H1 (cell line): ENCODE data around the gene PRSS48. TPM values are rescaled to one million over a fixed set of nuclear protein-coding genes. Genes with fewer than 3 reads are reported as not detected.

Experiments used
- CTCF ChIA-PET: fragments of 300-600 bp; sonication (Branson Sonifier 250); formaldehyde crosslinking; loops from one replicate; lab custom pipeline; 2021; ENCODE audit not compliant: partially characterized antibody; lab: Charles Lee
- POLR2A ChIA-PET: fragments of 300-600 bp; sonication (Branson Sonifier 250); formaldehyde crosslinking; loops from one replicate; lab custom pipeline; 2021; ENCODE audit warnings: inconsistent platforms; ENCODE audit not compliant: partially characterized antibody; lab: Charles Lee
- DNase-seq, 2 experiments: peaks; one replicate each; pipeline versions ENCODE4 v3.0.0 to v3.0.0-alpha.2; 2010 to 2022; ENCODE audit warnings: low spot score in 2 of 2, low read depth in 1 of 2, mixed read lengths in 1 of 2
- FAIRE-seq: peaks from 2 replicates; lab custom pipeline; 2011; peaks lifted over from hg19 to GRCh38; lab: Jason Lieb, UNC
- H2AFZ ChIP-seq: 2 replicates; pipeline ENCODE4 v1.8.1; 2012; ENCODE audit warnings: low read length, inconsistent platforms
- H2AK5ac ChIP-seq: 2 replicates; pipeline ENCODE4 v1.6.1; 2013; ENCODE audit warnings: low read depth, low read length
- H2BK120ac ChIP-seq: replicated peaks from 2 replicates; pipeline ENCODE3; 2013; ENCODE audit warnings: low read depth, low read length, inconsistent platforms
- H2BK12ac ChIP-seq: 2 replicates; pipeline ENCODE4 v1.6.1; 2013; ENCODE audit warnings: low read depth, low read length
- H2BK15ac ChIP-seq: 2 replicates; pipeline ENCODE4 v1.6.1; 2013; ENCODE audit warnings: low read length
- H2BK20ac ChIP-seq: 2 replicates; pipeline ENCODE4 v1.6.1; 2013; ENCODE audit warnings: low read length
- H2BK5ac ChIP-seq: 2 replicates; pipeline ENCODE4 v1.6.1; 2013; ENCODE audit warnings: low read depth, low read length
- H3K14ac ChIP-seq: 2 replicates; pipeline ENCODE4 v1.6.1; 2013; ENCODE audit warnings: inconsistent platforms; ENCODE audit not compliant: insufficient read length
- H3K18ac ChIP-seq: 2 replicates; pipeline ENCODE4 v1.6.1; 2013; ENCODE audit warnings: low read length; ENCODE audit errors: extremely low read depth
- H3K23ac ChIP-seq: 2 replicates; pipeline ENCODE4 v1.6.1; 2013; ENCODE audit warnings: inconsistent platforms; ENCODE audit not compliant: insufficient read length
- H3K23me2 ChIP-seq: 2 replicates; pipeline ENCODE4 v1.6.1; 2013; ENCODE audit warnings: low read depth, low read length
- H3K27ac ChIP-seq: 2 replicates; pipeline ENCODE4 v1.6.1; 2011; ENCODE audit warnings: low read depth, low read length, inconsistent platforms
- H3K27me3 ChIP-seq, 4 experiments: replicated peaks in 1 of 4; 1 replicate in 1 of 4; 2 replicates in 3 of 4; pipeline versions ENCODE4 v1.6.1 to v1.8.1; 2011 to 2013; ENCODE audit warnings: low read length in 3 of 4, mild to moderate bottlenecking in 3 of 4, inconsistent platforms in 2 of 4, mixed read lengths in 2 of 4, moderate library complexity in 1 of 4; ENCODE audit not compliant: control insufficient read depth in 3 of 4, insufficient read depth in 3 of 4; ENCODE audit errors: extremely low read depth in 1 of 4
- H3K36me3 ChIP-seq, 4 experiments: 2 replicates each; pipeline versions ENCODE4 v1.6.1 to v1.8.1; 2011 to 2013; ENCODE audit warnings: mild to moderate bottlenecking in 4 of 4, low read length in 3 of 4, moderate library complexity in 2 of 4, control low read depth in 1 of 4, inconsistent platforms in 1 of 4; ENCODE audit not compliant: insufficient read depth in 4 of 4, control insufficient read depth in 2 of 4
- H3K4ac ChIP-seq: replicated peaks from 2 replicates; pipeline ENCODE3; 2013; ENCODE audit warnings: low read length, low read depth, mixed read lengths, inconsistent platforms; ENCODE audit not compliant: insufficient read length
- H3K4me1 ChIP-seq, 4 experiments: replicated peaks in 1 of 4; 1 replicate in 1 of 4; 2 replicates in 3 of 4; pipeline versions ENCODE4 v1.6.1 to v1.8.1; 2011 to 2013; ENCODE audit warnings: low read length in 3 of 4, inconsistent platforms in 2 of 4, mixed read lengths in 1 of 4; ENCODE audit not compliant: insufficient read depth in 4 of 4, control insufficient read depth in 3 of 4
- H3K4me2 ChIP-seq, 2 experiments: 2 replicates each; pipeline versions ENCODE4 v1.6.1 to v1.8.1; 2011 to 2013; ENCODE audit warnings: low read depth in 2 of 2, low read length in 2 of 2, control low read depth in 1 of 2, inconsistent platforms in 1 of 2, mild to moderate bottlenecking in 1 of 2; ENCODE audit not compliant: insufficient read depth in 1 of 2
- H3K4me3 ChIP-seq, 4 experiments: fragments of 200-600, 300-600 bp in 1 of 4; sonication (generic), shearing (Covaris generic), sonication (Bioruptor Twin) in 1 of 4; 2 replicates each; pipeline versions ENCODE4 v1.5.1 to v1.8.1; 2011 to 2016; ENCODE audit warnings: low read length in 4 of 4, low read depth in 3 of 4, control low read depth in 2 of 4, inconsistent platforms in 2 of 4, mild to moderate bottlenecking in 2 of 4, mixed read lengths in 1 of 4, moderate library complexity in 1 of 4; ENCODE audit not compliant: insufficient read depth in 2 of 4; ENCODE audit errors: extremely low read depth in 1 of 4
- H3K56ac ChIP-seq: replicated peaks from 2 replicates; pipeline ENCODE3; 2013; ENCODE audit warnings: low read depth, mild to moderate bottlenecking, mixed read lengths, low read length, inconsistent platforms; ENCODE audit not compliant: insufficient read length
- H3K79me1 ChIP-seq: 2 replicates; pipeline ENCODE4 v1.6.1; 2013; ENCODE audit warnings: low read depth, low read length, control low read depth
- H3K79me2 ChIP-seq, 2 experiments: 2 replicates each; pipeline versions ENCODE4 v1.6.1 to v1.8.1; 2012 to 2013; ENCODE audit warnings: low read length in 2 of 2, mild to moderate bottlenecking in 2 of 2, inconsistent platforms in 1 of 2; ENCODE audit not compliant: insufficient read depth in 2 of 2, control insufficient read depth in 1 of 2
- H3K9ac ChIP-seq, 4 experiments: replicated peaks in 1 of 4; 1 replicate in 1 of 4; 2 replicates in 3 of 4; pipeline versions ENCODE4 v1.6.1 to v1.8.1; 2011 to 2013; ENCODE audit warnings: low read depth in 3 of 4, low read length in 3 of 4, control low read depth in 2 of 4, mild to moderate bottlenecking in 2 of 4, moderate library complexity in 2 of 4, inconsistent platforms in 1 of 4; ENCODE audit errors: extremely low read depth in 1 of 4
- H3K9me3 ChIP-seq, 2 experiments: 2 replicates each; pipeline versions ENCODE4 v1.6.1 to v1.8.1; 2012 to 2013; ENCODE audit warnings: mild to moderate bottlenecking in 2 of 2, moderate library complexity in 2 of 2, control low read depth in 1 of 2, inconsistent platforms in 1 of 2, low read depth in 1 of 2, low read length in 1 of 2, mixed read lengths in 1 of 2; ENCODE audit not compliant: insufficient read depth in 2 of 2
- H4K20me1 ChIP-seq, 2 experiments: replicated peaks in 1 of 2; 2 replicates each; pipeline versions ENCODE3 to v1.8.1; 2011 to 2013; ENCODE audit warnings: inconsistent platforms in 2 of 2, low read length in 2 of 2, mild to moderate bottlenecking in 1 of 2; ENCODE audit not compliant: insufficient read depth in 2 of 2, control insufficient read depth in 1 of 2
- H4K5ac ChIP-seq: 2 replicates; pipeline ENCODE4 v1.6.1; 2013; ENCODE audit warnings: low read length, low read depth, mixed read lengths, inconsistent platforms; ENCODE audit not compliant: insufficient read length
- H4K8ac ChIP-seq: 2 replicates; pipeline ENCODE4 v1.8.0; 2013; ENCODE audit warnings: mild to moderate bottlenecking, moderate library complexity, low read length, inconsistent platforms; ENCODE audit not compliant: insufficient read depth; ENCODE audit errors: extremely low read depth
- H4K91ac ChIP-seq: replicated peaks from 2 replicates; pipeline ENCODE3; 2013; ENCODE audit warnings: low read length, mixed read lengths, inconsistent platforms; ENCODE audit not compliant: insufficient read length
- BACH1 ChIP-seq: IDR thresholded peaks from 2 replicates; pipeline ENCODE4 v1.6.1; 2012; ENCODE audit warnings: low read length, improper control_type of control experiment
- EGR1 ChIP-seq: IDR thresholded peaks from 2 replicates; pipeline ENCODE4 v1.6.1; 2011; ENCODE audit warnings: low read depth, low read length, borderline replicate concordance
- EP300 ChIP-seq, 2 experiments: IDR thresholded peaks; 1 replicate in 1 of 2; 2 replicates in 1 of 2; pipeline ENCODE4 v1.6.1; 2011 to 2012; ENCODE audit warnings: low read depth in 2 of 2, low read length in 2 of 2, mild to moderate bottlenecking in 2 of 2, borderline replicate concordance in 1 of 2, inconsistent platforms in 1 of 2, moderate library complexity in 1 of 2
- HDAC2 ChIP-seq, 2 experiments: fragments of 300-600 bp in 1 of 2; sonication (generic) in 1 of 2; IDR thresholded peaks; 2 replicates each; pipeline ENCODE4 v1.6.1; 2011 to 2012; ENCODE audit warnings: low read depth in 2 of 2, low read length in 2 of 2, mild to moderate bottlenecking in 2 of 2, moderate library complexity in 2 of 2, borderline replicate concordance in 1 of 2, inconsistent platforms in 1 of 2
- RAD21 ChIP-seq, 2 experiments: IDR thresholded peaks in 1 of 2; conservative IDR thresholded peaks in 1 of 2; 2 replicates each; pipeline ENCODE4 v1.6.1; 2011; ENCODE audit warnings: low read depth in 2 of 2, low read length in 2 of 2, improper control_type of control experiment in 1 of 2, inconsistent platforms in 1 of 2, mild to moderate bottlenecking in 1 of 2, moderate library complexity in 1 of 2
- SIX5 ChIP-seq: IDR thresholded peaks from 2 replicates; pipeline ENCODE4 v1.6.1; 2011; ENCODE audit warnings: mild to moderate bottlenecking, low read depth, low read length
- WGBS, 2 experiments: shearing (Covaris generic) in 1 of 2; methylation state at CpG; one replicate each; pipeline versions ENCODE4 v1.1.6 to v1.1.7; 2013 to 2015; ENCODE audit warnings: low lambda C conversion rate in 2 of 2, mixed read lengths in 2 of 2, inconsistent platforms in 1 of 2, low coverage in 1 of 2, missing lambda C conversion rate in 1 of 2; ENCODE audit not compliant: insufficient replicate concordance in 2 of 2, insufficient coverage in 1 of 2, insufficient read length in 1 of 2; ENCODE audit errors: extremely low coverage in 1 of 2, missing lambda C conversion rate in 1 of 2; 5-methylcytosine and 5-hydroxymethylcytosine counted together
- polyA plus RNA-seq, 7 experiments: library from polyadenylated mRNA; depleted of rRNA in 3 of 7; stranded (reverse) in 5 of 7; unstranded in 2 of 7; fragments of >200 nt in 5 of 7; fragments of 200-250 nt in 2 of 7; gene quantifications; 1 replicate in 5 of 7; 2 replicates in 1 of 7; 4 replicates in 1 of 7; pipeline versions ENCODE4 v1.2.1 to v1.2.3, GENCODE V29; 2011 to 2013; ENCODE audit warnings: missing spikeins in 2 of 7, mixed read lengths in 2 of 7
- total RNA-seq: library from RNA; stranded (reverse); fragmentation: NEBNext Ultra II Directional; extraction: Animal tissue kit (Norgen Biotek cat#: 25700); gene quantifications from 2 replicates; pipeline ENCODE4 v1.2.1, GENCODE V29; 2021

The PRSS48 gene
- total and polyA plus RNA-seq, 2 of the 8 experiments (the other 6 are each of a cell fraction or from before 2014, with no cell fraction given), result not detected

DNA sequence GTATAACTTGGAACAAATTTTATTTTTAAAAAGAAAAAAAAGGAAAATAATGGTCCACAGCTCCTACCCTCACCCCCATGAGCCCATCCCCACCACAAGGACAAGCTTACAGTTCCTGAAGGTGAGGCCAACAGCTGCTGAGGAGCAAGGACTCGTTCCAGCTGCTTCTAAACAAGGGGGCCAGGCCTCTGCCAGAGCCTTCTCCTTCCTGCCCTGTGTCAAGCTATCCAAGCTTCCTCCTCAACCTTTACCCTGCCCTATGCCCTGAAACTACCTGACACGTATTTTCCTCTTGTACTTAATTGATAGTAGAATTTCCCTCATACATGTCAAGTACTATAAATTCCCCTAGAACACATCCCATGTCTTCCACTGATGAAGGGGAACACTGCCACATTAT is 39.7 kb downstream of the PRSS48 start:
- FAIRE-seq (no peak), DNase-seq (no peak)
- CTCF ChIA-PET, result interaction anchor here (1.0 to 2.3 kb wide), 4 partner anchors 12 to 640 kb away, joined by 3 to 8 read pairs (median 4); partner anchors contain the start of gene PRSS48

More for the DNA sequence above, 39.7 kb downstream of the PRSS48 start:
- Histone ChIP-seq H3K9me3 (no peaks in the 10 kb centered on the region), H4K5ac (no peak overlapping the region), H3K36me3 (no peaks in the 10 kb centered on the region; a peak in 1 of 8 replicates), H4K91ac (no peak overlapping the region), H3K4me2 (no peak overlapping the region), H3K4me1 (peaks cover 0 to 9% (median 3%) of the 10 kb centered on the region in 4 experiments; a peak in 5 of 7 replicates), H3K79me1 (peaks cover 3% of the 10 kb centered on the region; the same call in 1 of the 2 replicates), H3K18ac (no peak overlapping the region), H3K14ac (no peak overlapping the region), H2BK20ac (no peak overlapping the region), H2AFZ (no peak overlapping the region), H3K27me3 (no peaks in the 10 kb centered on the region), H3K4me3 (no peak overlapping the region), H3K23ac (no peak overlapping the region), H3K79me2 (peaks cover 3 to 94% of the 10 kb centered on the region in 2 experiments; a peak in 3 of 4 replicates), H3K23me2 (no peaks in the 10 kb centered on the region), H3K4ac (no peak overlapping the region), H2BK15ac (no peak overlapping the region), H2BK5ac (no peak overlapping the region), H4K8ac (no peak overlapping the region), H3K9ac (no peak overlapping the region), H3K27ac (no peak overlapping the region), H2AK5ac (no peak overlapping the region), H2BK120ac (no peak overlapping the region), H2BK12ac (no peak overlapping the region), H3K56ac (no peak overlapping the region), H4K20me1 (peaks cover 0 to under 1% of the 10 kb centered on the region in 2 experiments)
- POLR2A ChIA-PET, result interaction anchor here (0.9 to 2.3 kb wide), 5 partner anchors 7 to 147 kb away, joined by 3 to 11 read pairs (median 5); partner anchors contain the start of gene SH3D19
- TF ChIP-seq EP300 (IDR thresholded peaks at IDR 0.05; ENCODE audit: borderline replicate concordance in 1 of 2, low read depth in 2 of 2, low read length in 2 of 2) (no peak), EGR1 (no peak), SIX5 (no peak), BACH1 (no peak), HDAC2 (IDR thresholded peaks at IDR 0.05; ENCODE audit: borderline replicate concordance in 1 of 2, low read depth in 2 of 2, low read length in 2 of 2) (no peak), RAD21 (IDR thresholded peaks at IDR 0.05 in 1 of 2, conservative IDR thresholded peaks at IDR 0.05 in 1 of 2; ENCODE audit: low read depth in 2 of 2, low read length in 2 of 2) (no peak)
- 71% methylated on average over 2 of the region's 2 CpGs; no CpG with 5 or more reads in 1 of the 2 experiments for WGBS, 2 experiments
